Parathyroid adenoma (tissue), 2 donors: ENCODE results near the gene FBXW7.

Experiments
- H2AFZ ChIP-seq: fragments of 300-600 bp; sonication (generic); one replicate; pipeline ENCODE4 v1.7.0; 2017; ENCODE audit warnings: antibody characterized with exemption, mild to moderate bottlenecking
- H3K27ac ChIP-seq: fragments of 300-600 bp; sonication (generic); one replicate; pipeline ENCODE4 v1.7.0; 2017
- H3K27me3 ChIP-seq: fragments of 300-600 bp; sonication (generic); one replicate; pipeline ENCODE4 v1.7.0; 2017; ENCODE audit warnings: low read length; ENCODE audit not compliant: control insufficient read depth, insufficient read depth
- H3K36me3 ChIP-seq: fragments of 300-600 bp; sonication (generic); one replicate; pipeline ENCODE4 v1.7.0; 2017; ENCODE audit warnings: low read length; ENCODE audit not compliant: control insufficient read depth, insufficient read depth
- H3K4me1 ChIP-seq: fragments of 300-600 bp; sonication (generic); one replicate; pipeline ENCODE4 v1.7.0; 2017; ENCODE audit warnings: control low read depth
- H3K4me2 ChIP-seq: fragments of 300-600 bp; sonication (generic); one replicate; pipeline ENCODE4 v1.7.0; 2017; ENCODE audit warnings: low read length
- H3K4me3 ChIP-seq: fragments of 300-600 bp; sonication (generic); one replicate; pipeline ENCODE4 v1.7.0; 2017; ENCODE audit warnings: low read depth, low read length
- H3K79me2 ChIP-seq: fragments of 300-600 bp; sonication (generic); one replicate; pipeline ENCODE4 v1.7.0; 2017; ENCODE audit warnings: control low read depth
- H3K9ac ChIP-seq: fragments of 300-600 bp; sonication (generic); one replicate; pipeline ENCODE4 v1.7.0; 2017; ENCODE audit warnings: mild to moderate bottlenecking
- H3K9me3 ChIP-seq: fragments of 300-600 bp; sonication (generic); one replicate; pipeline ENCODE4 v1.7.0; 2017; ENCODE audit warnings: low read length; ENCODE audit not compliant: control insufficient read depth
- CTCF ChIP-seq: fragments of 300-600 bp; sonication (generic); IDR thresholded peaks from one replicate; pipeline ENCODE4 v1.7.0; 2017; ENCODE audit warnings: antibody characterized with exemption, mild to moderate bottlenecking
- donor health status: primary hyperparathyroidism.

FBXW7 gene

GRCh38 chr4:152522754-152523153 is 13.1 kb downstream of the FBXW7 start:
- no peak for TF ChIP-seq CTCF
- Histone ChIP-seq H3K4me1 (no peaks in the 10 kb centered on the region), H3K4me2 (no peak overlapping the region), H3K9me3 (no peaks in the 10 kb centered on the region), H3K27me3 (no peaks in the 10 kb centered on the region), H3K4me3 (no peak overlapping the region), H3K9ac (no peak overlapping the region), H3K27ac (no peak overlapping the region), H3K36me3 (no peaks in the 10 kb centered on the region), H2AFZ (no peak overlapping the region), H3K79me2 (peaks cover 2% of the 10 kb centered on the region)

GRCh38 chr4:152522245-152522644 is 13.6 kb downstream of the FBXW7 start:
- Histone ChIP-seq H3K9me3 (no peaks in the 10 kb centered on the region), H3K9ac (no peak overlapping the region), H2AFZ (no peak overlapping the region), H3K4me3 (no peak overlapping the region), H3K27me3 (no peaks in the 10 kb centered on the region), H3K79me2 (peaks cover 2% of the 10 kb centered on the region), H3K27ac (no peak overlapping the region), H3K4me2 (no peak overlapping the region), H3K4me1 (no peaks in the 10 kb centered on the region), H3K36me3 (no peaks in the 10 kb centered on the region)
- no peak for TF ChIP-seq CTCF

GRCh38 chr4:152516156-152516555 is 19.7 kb downstream of the FBXW7 start:
- no peak for TF ChIP-seq CTCF
- no peak overlapping the region for H3K9ac ChIP-seq
- H3K27ac ChIP-seq = no peak overlapping the region

GRCh38 chr4:152515678-152516077 is 20.2 kb downstream of the FBXW7 start:
- H3K9me3 ChIP-seq = no peaks in the 10 kb centered on the region
- TF ChIP-seq CTCF = no peak
- no peak overlapping the region for H3K27ac ChIP-seq
- no peaks in the 10 kb centered on the region for H3K79me2 ChIP-seq
- H3K4me3 ChIP-seq = no peak overlapping the region
- no peaks in the 10 kb centered on the region for H3K36me3 ChIP-seq
- no peak overlapping the region for H3K9ac ChIP-seq
- no peaks in the 10 kb centered on the region for H3K4me1 ChIP-seq
- H3K27me3 ChIP-seq = no peaks in the 10 kb centered on the region
- H2AFZ ChIP-seq = no peak overlapping the region
- H3K4me2 ChIP-seq = no peak overlapping the region

More at GRCh38 chr4:152516156-152516555, 19.7 kb downstream of the FBXW7 start:
- Histone ChIP-seq H3K4me1 (no peaks in the 10 kb centered on the region), H2AFZ (no peak overlapping the region), H3K36me3 (no peaks in the 10 kb centered on the region), H3K4me3 (no peak overlapping the region), H3K79me2 (no peaks in the 10 kb centered on the region), H3K9me3 (no peaks in the 10 kb centered on the region), H3K27me3 (no peaks in the 10 kb centered on the region), H3K4me2 (no peak overlapping the region)

- Histone ChIP-seq H3K4me3 (no peak overlapping the region), H3K4me1 (no peaks in the 10 kb centered on the region), H3K27me3 (no peaks in the 10 kb centered on the region), H3K79me2 (no peaks in the 10 kb centered on the region), H3K36me3 (no peaks in the 10 kb centered on the region), H3K9me3 (no peaks in the 10 kb centered on the region), H2AFZ (no peak overlapping the region), H3K27ac (no peak overlapping the region), H3K4me2 (no peak overlapping the region), H3K9ac (no peak overlapping the region)
- TF ChIP-seq CTCF = no peak
Measured at GRCh38 chr4:152514356-152514755, 21.5 kb downstream of the FBXW7 start.
